Measurements from ENCODE around the gene ENO2.

DNA sequence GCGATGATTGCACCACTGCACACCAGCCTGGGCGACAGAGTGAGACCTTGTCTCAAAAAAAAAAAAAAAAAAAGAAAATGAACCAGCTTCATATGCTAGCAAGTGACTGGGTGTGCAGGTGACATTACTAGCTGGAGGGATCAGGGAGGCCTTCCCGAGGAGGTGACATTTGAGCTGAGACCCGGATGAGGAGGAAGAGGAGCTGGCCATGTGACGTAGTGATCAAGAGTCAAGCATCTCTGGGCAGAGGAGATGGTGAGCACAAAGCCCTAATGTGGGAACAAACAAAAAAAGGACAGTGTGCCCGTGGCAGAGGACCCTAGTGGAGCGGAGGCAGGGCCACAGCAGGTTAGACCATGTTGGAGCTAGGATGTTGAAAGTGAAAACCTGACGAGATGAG, 33.2 kb downstream of the ENO2 start:
- TF ChIP-seq, protein P1, sequence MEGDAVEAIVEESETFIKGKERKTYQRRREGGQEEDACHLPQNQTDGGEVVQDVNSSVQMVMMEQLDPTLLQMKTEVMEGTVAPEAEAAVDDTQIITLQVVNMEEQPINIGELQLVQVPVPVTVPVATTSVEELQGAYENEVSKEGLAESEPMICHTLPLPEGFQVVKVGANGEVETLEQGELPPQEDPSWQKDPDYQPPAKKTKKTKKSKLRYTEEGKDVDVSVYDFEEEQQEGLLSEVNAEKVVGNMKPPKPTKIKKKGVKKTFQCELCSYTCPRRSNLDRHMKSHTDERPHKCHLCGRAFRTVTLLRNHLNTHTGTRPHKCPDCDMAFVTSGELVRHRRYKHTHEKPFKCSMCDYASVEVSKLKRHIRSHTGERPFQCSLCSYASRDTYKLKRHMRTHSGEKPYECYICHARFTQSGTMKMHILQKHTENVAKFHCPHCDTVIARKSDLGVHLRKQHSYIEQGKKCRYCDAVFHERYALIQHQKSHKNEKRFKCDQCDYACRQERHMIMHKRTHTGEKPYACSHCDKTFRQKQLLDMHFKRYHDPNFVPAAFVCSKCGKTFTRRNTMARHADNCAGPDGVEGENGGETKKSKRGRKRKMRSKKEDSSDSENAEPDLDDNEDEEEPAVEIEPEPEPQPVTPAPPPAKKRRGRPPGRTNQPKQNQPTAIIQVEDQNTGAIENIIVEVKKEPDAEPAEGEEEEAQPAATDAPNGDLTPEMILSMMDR (IDR thresholded peaks at IDR 0.05), result no peak
- TF ChIP-seq POLR2A (IDR thresholded peaks at IDR 0.05), result no peak
